HepG2 (cell line): ENCODE results near the gene FCGBP. TPM values are rescaled to one million over a fixed set of nuclear protein-coding genes. Genes with fewer than 3 reads are reported as not detected.
A peak's percentile ranks its signal among the peaks of the same experiment; 100 is the strongest.
"Not testable (repeated sequence)": the region's sequence is repeated elsewhere in the genome, so short reads cannot be mapped to it uniquely, and the experiment has no call there.

Source experiments
- ATAC-seq: fragments of 200-7000 bp; cut with Tn5 transposase; 3 replicates; pipeline ENCODE4 v1.9.1; 2020; ENCODE audit warnings: mild to moderate bottlenecking, moderate library complexity
- BruUV-seq: library from RNA; stranded (reverse); fragments of 400-500 nt; replicated peaks from 2 replicates; lab custom pipeline; 2021; lab: Mats Ljungman, UMichigan
- CTCF ChIA-PET: fragments of 300-600 bp; formaldehyde crosslinking; extraction: SDS; loops from one replicate; lab custom pipeline; 2021; ENCODE audit warnings: low total read pairs, inconsistent platforms, low intra/inter-chr PET ratio; lab: Yijun Ruan, JAX
- POLR2A ChIA-PET: fragments of 350-600 bp; sonication (Branson Sonifier 250); formaldehyde crosslinking; loops from one replicate; lab custom pipeline; 2020; ENCODE audit warnings: antibody characterized with exemption, inconsistent platforms; lab: Yijun Ruan, JAX
- DNase-seq: peaks from one replicate; pipeline ENCODE4 v3.0.0-alpha.2; 2015; ENCODE audit warnings: low spot score
- FAIRE-seq: peaks from 3 replicates; lab custom pipeline; 2011; peaks lifted over from hg19 to GRCh38; lab: Jason Lieb, UNC
- H2AFZ ChIP-seq: one replicate; pipeline ENCODE4 v1.6.1; 2011; ENCODE audit warnings: low read length, inconsistent platforms
- H3K27ac ChIP-seq: fragments of 300-600 bp; 3 replicates; pipeline ENCODE4 v1.8.0; 2011; ENCODE audit warnings: mixed run types, mild to moderate bottlenecking, mixed read lengths, low read length, inconsistent platforms; ENCODE audit not compliant: insufficient read depth; ENCODE audit errors: extremely low read length
- H3K27me3 ChIP-seq, 2 experiments: fragments of 200-600 bp in 1 of 2; 2 replicates in 1 of 2; 3 replicates in 1 of 2; pipeline versions ENCODE4 v1.6.0 to v1.8.0; 2011; ENCODE audit warnings: low read length in 2 of 2, mild to moderate bottlenecking in 2 of 2, moderate library complexity in 2 of 2, inconsistent platforms in 1 of 2; ENCODE audit not compliant: insufficient read depth in 2 of 2, control insufficient read depth in 1 of 2
- H3K36me3 ChIP-seq, 2 experiments: fragments of 200-600 bp in 1 of 2; replicated peaks in 1 of 2; 2 replicates in 1 of 2; 3 replicates in 1 of 2; pipeline versions ENCODE4 v1.5.1 to v1.8.0; 2011; ENCODE audit warnings: low read length in 2 of 2, inconsistent platforms in 1 of 2; ENCODE audit not compliant: insufficient read depth in 2 of 2, control insufficient read depth in 1 of 2
- H3K4me1 ChIP-seq: 2 replicates; pipeline ENCODE4 v1.5.1; 2012; ENCODE audit warnings: low read length, inconsistent platforms; ENCODE audit not compliant: insufficient read depth
- H3K4me2 ChIP-seq: 2 replicates; pipeline ENCODE4 v1.6.0; 2011; ENCODE audit warnings: low read depth, low read length, inconsistent platforms
- H3K4me3 ChIP-seq, 3 experiments: fragments of 200-600 bp in 1 of 3; sonication (generic), shearing (Covaris generic) in 1 of 3; replicated peaks in 1 of 3; 2 replicates each; pipeline ENCODE4 v1.5.1; 2011 to 2016; ENCODE audit warnings: low read length in 3 of 3, inconsistent platforms in 2 of 3, low read depth in 2 of 3, mild to moderate bottlenecking in 2 of 3, control low read depth in 1 of 3, mixed read lengths in 1 of 3; ENCODE audit not compliant: insufficient read depth in 1 of 3
- H3K79me2 ChIP-seq: one replicate; pipeline ENCODE4 v1.6.1; 2011; ENCODE audit warnings: low read length, inconsistent platforms; ENCODE audit not compliant: insufficient read depth
- H3K9ac ChIP-seq: 2 replicates; pipeline ENCODE4 v1.6.0; 2011; ENCODE audit warnings: mild to moderate bottlenecking, low read depth, low read length, inconsistent platforms; ENCODE audit not compliant: insufficient read depth
- H3K9me3 ChIP-seq: 2 replicates; pipeline ENCODE4 v1.5.1; 2012; ENCODE audit warnings: mild to moderate bottlenecking, low read length
- H4K20me1 ChIP-seq: 2 replicates; pipeline ENCODE4 v1.6.0; 2011; ENCODE audit warnings: inconsistent platforms, mild to moderate bottlenecking, low read length, moderate library complexity; ENCODE audit not compliant: insufficient read depth
- WGBS: methylation state at CpG from one replicate; pipeline ENCODE4 v1.1.6; 2017; ENCODE audit warnings: low lambda C conversion rate; 5-methylcytosine and 5-hydroxymethylcytosine counted together
- in situ Hi-C: cut with HindIII; loops from 2 replicates; pipeline ENCODE4 v1.10.0; 2017; ENCODE audit warnings: low pct_unique_long_range_greater_than_20kb; ENCODE audit not compliant: extremely low pct_ligation_motif_present
- intact Hi-C: fragments of 100-400 bp; cut with micrococcal nuclease; formaldehyde crosslinking; loops from one replicate; pipeline ENCODE4 v1.10.0; 2022; ENCODE audit not compliant: unreplicated experiment
- polyA plus RNA-seq, 8 experiments: library from polyadenylated mRNA; depleted of rRNA in 3 of 8; stranded (reverse) in 7 of 8; unstranded in 1 of 8; fragments of >200 nt; fragmentation: Illumina TruSeq in 4 of 8; extraction: Trizol in 4 of 8; gene quantifications; 2 replicates each; pipeline versions ENCODE4 v1.2.1 to v1.2.3, GENCODE V29; 2011 to 2016; ENCODE audit warnings: low read depth in 4 of 8, missing spikeins in 1 of 8, mixed read lengths in 1 of 8; ENCODE audit not compliant: insufficient read depth in 1 of 8
- total RNA-seq, 5 experiments: library from RNA; depleted of rRNA; stranded (reverse); fragments of >200 nt; fragmentation: Illumina TruSeq; extraction: Trizol; gene quantifications; 2 replicates each; pipeline ENCODE4 v1.2.3, GENCODE V29; 2016; ENCODE audit warnings: low read depth in 1 of 5

The FCGBP gene
- total and polyA plus RNA-seq, 2 of the 13 experiments (the other 11 are each of a cell fraction or from before 2014, with no cell fraction given), result 1.3 to 7.0 TPM

DNA sequence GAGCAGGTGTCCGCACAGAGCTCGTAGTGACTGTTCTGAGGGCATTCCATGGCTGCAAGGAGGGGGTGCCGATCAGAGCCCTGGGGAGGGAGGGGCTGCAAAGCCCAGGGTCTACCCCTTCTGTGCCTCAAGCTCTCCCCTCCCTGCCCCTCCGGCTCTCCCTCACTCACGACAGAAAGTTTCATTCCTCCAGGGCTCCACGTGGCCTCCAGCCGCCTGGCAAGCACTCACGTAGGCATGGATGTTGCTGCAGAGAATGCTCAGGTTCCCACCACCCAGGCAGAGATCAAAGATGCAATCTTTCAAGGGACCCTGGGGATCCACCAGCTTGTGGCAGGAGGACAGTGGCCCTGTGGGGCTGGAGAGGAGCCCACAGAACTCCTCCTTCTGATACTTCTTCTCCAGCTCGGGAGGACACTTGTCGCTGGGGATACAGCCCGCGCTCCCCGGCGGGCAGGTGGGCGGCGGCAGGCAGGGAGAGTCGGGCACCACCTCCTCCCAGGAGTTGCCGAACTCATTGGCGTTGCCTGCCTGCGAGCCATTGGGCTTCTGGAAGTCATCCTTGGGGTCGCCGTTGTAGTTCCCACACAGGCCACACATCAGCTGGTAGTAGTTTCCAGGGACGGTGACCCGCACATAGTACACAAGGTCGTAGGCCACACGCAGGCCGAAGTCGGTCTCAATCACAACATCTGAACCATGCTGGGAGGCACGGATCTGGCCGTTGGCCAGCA, 48.4 kb downstream of the FCGBP start:
- CTCF ChIA-PET, H3K27me3 ChIP-seq, H3K4me3 ChIP-seq, H2AFZ ChIP-seq, H3K79me2 ChIP-seq, ATAC-seq, DNase-seq, intact Hi-C loops, H3K9me3 ChIP-seq, H3K4me2 ChIP-seq, H3K9ac ChIP-seq, H3K36me3 ChIP-seq, FAIRE-seq, POLR2A ChIA-PET, BruUV-seq, in situ Hi-C loops, H4K20me1 ChIP-seq: not testable (repeated sequence)
- Histone ChIP-seq H3K4me1 (peaks cover 40% of the 10 kb centered on the region), H3K27ac (peak overlapping the region; percentile 67)
- 90% methylated on average over 8 of the region's 30 CpGs for WGBS

- H3K4me1 ChIP-seq, result peaks cover 27% of the 10 kb centered on the region
- in situ Hi-C loops, H3K9me3 ChIP-seq, H3K79me2 ChIP-seq, ATAC-seq, intact Hi-C loops, DNase-seq, BruUV-seq, H4K20me1 ChIP-seq, H3K36me3 ChIP-seq, H2AFZ ChIP-seq, H3K4me2 ChIP-seq, H3K4me3 ChIP-seq, H3K9ac ChIP-seq, H3K27me3 ChIP-seq, H3K27ac ChIP-seq, FAIRE-seq, POLR2A ChIA-PET, CTCF ChIA-PET: not testable (repeated sequence)
- WGBS, result 87% methylated on average over 5 of the region's 9 CpGs
Measured at GRCh38 chr19:39884721-39885120, 49.7 kb downstream of the FCGBP start.

Other genes with a start within 250 kb of the FCGBP start
- not detected in 2 replicates for gene LGALS14, start 230.2 kb downstream of the FCGBP start, total RNA-seq (2016; rRNA removed; fragmentation: Illumina TruSeq; extraction: Trizol)
- gene LGALS14, start 230.2 kb downstream of the FCGBP start, polyA plus RNA-seq (2011; rRNA removed), result not detected in 2 replicates
- gene CLC, start 196.6 kb downstream of the FCGBP start, total RNA-seq (2016; rRNA removed; fragmentation: Illumina TruSeq; extraction: Trizol), result not detected in 2 replicates
- not detected in 2 replicates for gene CLC, start 196.6 kb downstream of the FCGBP start, polyA plus RNA-seq (2011; rRNA removed)
- not detected in 2 replicates for gene LEUTX, start 155.8 kb downstream of the FCGBP start, total RNA-seq (2016; rRNA removed; fragmentation: Illumina TruSeq; extraction: Trizol)
- gene LEUTX, start 155.8 kb downstream of the FCGBP start, polyA plus RNA-seq (2011; rRNA removed), result not detected in 2 replicates
- 0.45 and 0.82 TPM in 2 replicates for gene DYRK1B, start 100.5 kb downstream of the FCGBP start, total RNA-seq (2016; rRNA removed; fragmentation: Illumina TruSeq; extraction: Trizol)
- 1.1 and 1.3 TPM in 2 replicates for gene DYRK1B, start 100.5 kb downstream of the FCGBP start, polyA plus RNA-seq (2011; rRNA removed)
- 153 and 235 TPM in 2 replicates for gene FBL, start 88.3 kb downstream of the FCGBP start, total RNA-seq (2016; rRNA removed; fragmentation: Illumina TruSeq; extraction: Trizol)
- gene FBL, start 88.3 kb downstream of the FCGBP start, polyA plus RNA-seq (2011; rRNA removed), result 408 and 468 TPM in 2 replicates
- gene PSMC4, start 36.5 kb upstream of the FCGBP start, total RNA-seq (2016; rRNA removed; fragmentation: Illumina TruSeq; extraction: Trizol), result 160 and 194 TPM in 2 replicates
- 49.9 and 62.6 TPM in 2 replicates for gene PSMC4, start 36.5 kb upstream of the FCGBP start, polyA plus RNA-seq (2011; rRNA removed)
- 4.1 and 6.0 TPM in 2 replicates for gene ZNF546, start 62.4 kb upstream of the FCGBP start, total RNA-seq (2016; rRNA removed; fragmentation: Illumina TruSeq; extraction: Trizol)
- 2.2 and 2.5 TPM in 2 replicates for gene ZNF546, start 62.4 kb upstream of the FCGBP start, polyA plus RNA-seq (2011; rRNA removed)
- 21.9 and 25.0 TPM in 2 replicates for gene ZNF780B, start 121.6 kb upstream of the FCGBP start, total RNA-seq (2016; rRNA removed; fragmentation: Illumina TruSeq; extraction: Trizol)
- 6.5 and 6.6 TPM in 2 replicates for gene ZNF780B, start 121.6 kb upstream of the FCGBP start, polyA plus RNA-seq (2011; rRNA removed)
- 22.7 and 22.9 TPM in 2 replicates for gene ZNF780A, start 156.3 kb upstream of the FCGBP start, total RNA-seq (2016; rRNA removed; fragmentation: Illumina TruSeq; extraction: Trizol)
- 12.4 and 13.5 TPM in 2 replicates for gene ZNF780A, start 156.3 kb upstream of the FCGBP start, polyA plus RNA-seq (2011; rRNA removed)